HG03045 (cell line): ENCODE data around the gene SPRYD4.

Experiments
- ATAC-seq: cut with Tn5 transposase; IDR thresholded peaks from one replicate; pipeline ENCODE4 v1.9.1; 2021; ENCODE audit warnings: mild to moderate bottlenecking, moderate library complexity; ENCODE audit not compliant: unreplicated experiment

The SPRYD4 gene

GRCh38 chr12:56520048-56520447 is 51.7 kb downstream of the SPRYD4 start:
- no peak for ATAC-seq

- no peak for ATAC-seq
Observed at GRCh38 chr12:56520506-56520905, 52.1 kb downstream of the SPRYD4 start.

GRCh38 chr12:56521209-56521589 is 52.8 kb downstream of the SPRYD4 start:
- no peak for ATAC-seq

- no peak for ATAC-seq
Observed at GRCh38 chr12:56521590-56522371, 53.4 kb downstream of the SPRYD4 start, which contains the start of gene RBMS2. Gene RBMS2, plus strand, starts transcription at chr12:56521820. Its CDS starts 204 bp downstream, at chr12:56522024.

- ATAC-seq = no peak
Observed at GRCh38 chr12:56522411-56523193, 54.2 kb downstream of the SPRYD4 start.

GRCh38 chr12:56528846-56529245 is 60.5 kb downstream of the SPRYD4 start:
- ATAC-seq = no peak
